Naive thymus-derived CD8-positive, alpha-beta T cell (primary cell): ENCODE results near the gene SFT2D3. TPM values are rescaled to one million over a fixed set of nuclear protein-coding genes. Genes with fewer than 3 reads are reported as not detected.
A peak's percentile ranks its signal among the peaks of the same experiment; 100 is the strongest.

Experiments used
- ATAC-seq, 2 donors: fragments of 150-1000 bp; cut with Tn5 transposase in 1 of 2; sonication (Bioruptor Pico), chemical (Tn5 transposase) in 1 of 2; 1 replicate in 1 of 2; 2 replicates in 1 of 2; pipeline ENCODE4 v1.10.0; 2021; ENCODE audit warnings: mild to moderate bottlenecking in 2 of 2, moderate library complexity in 2 of 2
- POLR2A ChIA-PET: fragments of 350-600 bp; sonication (Branson Sonifier 250); formaldehyde crosslinking; loops from one replicate; lab custom pipeline; 2021; ENCODE audit warnings: antibody characterized with exemption; lab: Charles Lee
- DNase-seq, 10 donors: peaks; one replicate each; pipeline versions ENCODE4 v3.0.0 to v3.0.0-alpha.2; 2020 to 2022
- H3K27ac Mint-ChIP-seq, 10 donors: one replicate each; pipeline ENCODE4 v1.8.0; 2020 to 2022; ENCODE audit warnings: mild to moderate bottlenecking in 10 of 10, mixed read lengths in 10 of 10, moderate library complexity in 4 of 10, inconsistent platforms in 1 of 10
- H3K27me3 Mint-ChIP-seq, 5 donors: one replicate each; pipeline ENCODE4 v1.8.0; 2021 to 2022; ENCODE audit warnings: mixed read lengths in 5 of 5
- H3K36me3 Mint-ChIP-seq, 3 donors: one replicate each; pipeline ENCODE4 v1.8.0; 2020 to 2022; ENCODE audit warnings: mixed read lengths in 3 of 3, mild to moderate bottlenecking in 2 of 3, inconsistent platforms in 1 of 3
- H3K4me1 Mint-ChIP-seq, 4 donors: one replicate each; pipeline ENCODE4 v1.8.0; 2021 to 2022; ENCODE audit warnings: mixed read lengths in 4 of 4
- H3K4me3 Mint-ChIP-seq, 10 donors: one replicate each; pipeline ENCODE4 v1.8.0; 2020 to 2022; ENCODE audit warnings: mild to moderate bottlenecking in 10 of 10, mixed read lengths in 10 of 10, moderate library complexity in 6 of 10, inconsistent platforms in 1 of 10
- H3K9me3 Mint-ChIP-seq, 9 donors: one replicate each; pipeline ENCODE4 v1.8.0; 2020 to 2022; ENCODE audit warnings: mixed read lengths in 9 of 9, mild to moderate bottlenecking in 3 of 9, inconsistent platforms in 1 of 9, moderate library complexity in 1 of 9
- polyA plus RNA-seq, 3 donors: library from polyadenylated mRNA; unstranded; fragments of 300-500 nt; fragmentation: Illumina TruSeq; gene quantifications; one replicate each; pipeline ENCODE4 v1.2.3, GENCODE V29; 2021
- total RNA-seq, 8 experiments: library from RNA in 2 of 8; stranded (reverse) in 2 of 8; gene quantifications; one replicate each; pipeline ENCODE4 v1.2.3 and lab custom pipeline; 2021 to 2026

SFT2D3 gene
- total and polyA plus RNA-seq, 5 experiments from 2014 or later: 1.7 to 16.9 (median 4.4) TPM

DNA sequence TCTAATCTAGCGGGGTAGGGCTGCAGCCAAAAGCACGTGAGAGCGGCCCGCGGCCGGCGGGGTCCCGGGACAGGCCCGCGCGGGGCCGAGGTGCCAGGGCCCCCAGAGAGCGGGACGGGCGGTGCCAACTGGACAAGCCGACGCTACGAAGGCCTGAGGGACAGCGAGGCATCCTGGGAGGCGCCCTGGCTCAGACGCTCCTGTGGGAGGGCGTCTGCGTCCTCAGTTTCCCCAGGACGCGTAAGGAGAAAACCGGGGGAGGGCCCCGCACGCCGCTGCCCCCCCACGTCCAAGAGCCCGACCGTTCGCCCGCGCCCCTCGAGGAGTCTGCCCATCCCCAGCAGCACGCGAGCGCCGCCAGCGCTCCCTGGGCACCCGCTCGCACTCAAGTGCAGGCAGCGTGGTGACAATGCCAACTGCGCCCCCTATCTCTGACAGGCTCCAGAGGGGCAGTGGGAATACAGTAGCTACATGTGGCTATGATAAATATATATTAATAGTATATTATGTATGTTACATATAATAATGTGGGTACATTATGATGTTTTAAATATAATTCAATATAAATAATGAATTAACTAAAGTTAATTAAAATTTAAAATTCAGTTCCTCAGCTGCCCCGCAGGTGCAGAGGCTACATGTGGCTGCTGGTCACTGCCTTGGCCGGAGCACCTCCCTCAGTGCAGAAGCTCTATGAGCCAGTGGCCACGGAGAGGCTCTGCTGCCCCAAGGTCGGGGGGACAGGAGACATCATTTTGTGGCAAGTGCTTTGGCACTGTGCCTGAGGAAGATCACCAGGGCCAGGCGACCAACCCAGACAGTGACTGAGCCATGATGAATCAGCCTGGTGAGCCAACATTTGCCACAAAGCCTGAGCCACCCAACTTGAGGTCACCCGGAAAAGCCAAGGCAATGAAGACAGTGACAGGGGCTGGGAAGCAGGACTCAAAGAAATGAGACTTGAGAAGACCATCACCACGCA lies 5.5 kb upstream of the SFT2D3 start:
- peaks cover 0 to 18% (median 17%) of the 10 kb centered on the region in 3 donors for H3K36me3 Mint-ChIP-seq
- H3K27ac Mint-ChIP-seq: no peak overlapping the region
- peaks cover 0 to 2% (median 0%) of the 10 kb centered on the region in 5 donors for H3K27me3 Mint-ChIP-seq
- peak; percentile 79 to 89 for ATAC-seq
- POLR2A ChIA-PET: no interaction called here
- peaks cover 5 to 19% (median 12%) of the 10 kb centered on the region in 9 donors for H3K9me3 Mint-ChIP-seq
- peak overlapping the region in 2 of 10 donors; percentile 4 to 40 for H3K4me3 Mint-ChIP-seq
- peaks cover 5 to 8% (median 8%) of the 10 kb centered on the region in 4 donors for H3K4me1 Mint-ChIP-seq
- DNase-seq: peak in 8 of 10 donors; percentile 36 to 65 (median 49)

GRCh38 chr2:127697482-127698180 lies 3.7 kb upstream of the SFT2D3 start:
- no peak for ATAC-seq
- Mint-ChIP-seq H3K4me3 (no peak overlapping the region), H3K27ac (peak overlapping the region in 1 of 10 donors; percentile 46)

GRCh38 chr2:127698553-127699355 lies 2.5 kb upstream of the SFT2D3 start:
- no peaks in the 10 kb centered on the region for H3K9me3 Mint-ChIP-seq
- ATAC-seq (no peak), DNase-seq (no peak)
- POLR2A ChIA-PET: interaction anchor here (0.6 kb wide), 1 partner anchor 311 kb away, joined by 3 read pairs; no protein-coding TSS in a partner anchor
- H3K4me3 Mint-ChIP-seq: peak overlapping the region in 4 of 10 donors; percentile 16 to 46 (median 37)
- H3K27ac Mint-ChIP-seq: peak overlapping the region in 5 of 10 donors; percentile 38 to 65 (median 63)
- peaks cover 0 to 2% (median 0%) of the 10 kb centered on the region in 5 donors for H3K27me3 Mint-ChIP-seq
- H3K36me3 Mint-ChIP-seq: peaks cover 0 to 9% (median 5%) of the 10 kb centered on the region in 3 donors
- peaks cover 10 to 30% (median 23%) of the 10 kb centered on the region in 4 donors for H3K4me1 Mint-ChIP-seq

More at GRCh38 chr2:127697482-127698180, 3.7 kb upstream of the SFT2D3 start:
- H3K27me3 Mint-ChIP-seq: peaks cover 0 to 2% (median 0%) of the 10 kb centered on the region in 5 donors
- POLR2A ChIA-PET: no interaction called here
- peaks cover 10 to 19% (median 15%) of the 10 kb centered on the region in 4 donors for H3K4me1 Mint-ChIP-seq
- peaks cover 0 to 9% (median 5%) of the 10 kb centered on the region in 3 donors for H3K36me3 Mint-ChIP-seq
- DNase-seq: no peak
- H3K9me3 Mint-ChIP-seq: peaks cover 0 to 1% (median 0%) of the 10 kb centered on the region in 9 donors

GRCh38 chr2:127700527-127701192 lies 637 bp upstream of the SFT2D3 start:
- POLR2A ChIA-PET: interaction anchor here (0.6 to 2.2 kb wide), 17 partner anchors 10 to 619 kb away, joined by 3 to 12 read pairs (median 4); partner anchors contain the start of genes IWS1, LIMS2, POLR2D and UGGT1
- H3K9me3 Mint-ChIP-seq: no peaks in the 10 kb centered on the region
- peak; percentile 2 to 16 for ATAC-seq
- peak overlapping the region; percentile 88 to 96 (median 92) for H3K4me3 Mint-ChIP-seq
- peaks cover 9 to 16% (median 10%) of the 10 kb centered on the region in 3 donors for H3K36me3 Mint-ChIP-seq
- peaks cover 20 to 50% (median 39%) of the 10 kb centered on the region in 4 donors for H3K4me1 Mint-ChIP-seq
- H3K27ac Mint-ChIP-seq: peak overlapping the region; percentile 97 to 99 (median 98)
- DNase-seq: peak in 4 of 10 donors; percentile 9 to 64 (median 16)
- H3K27me3 Mint-ChIP-seq: peaks cover 0 to 2% (median 0%) of the 10 kb centered on the region in 5 donors

DNA sequence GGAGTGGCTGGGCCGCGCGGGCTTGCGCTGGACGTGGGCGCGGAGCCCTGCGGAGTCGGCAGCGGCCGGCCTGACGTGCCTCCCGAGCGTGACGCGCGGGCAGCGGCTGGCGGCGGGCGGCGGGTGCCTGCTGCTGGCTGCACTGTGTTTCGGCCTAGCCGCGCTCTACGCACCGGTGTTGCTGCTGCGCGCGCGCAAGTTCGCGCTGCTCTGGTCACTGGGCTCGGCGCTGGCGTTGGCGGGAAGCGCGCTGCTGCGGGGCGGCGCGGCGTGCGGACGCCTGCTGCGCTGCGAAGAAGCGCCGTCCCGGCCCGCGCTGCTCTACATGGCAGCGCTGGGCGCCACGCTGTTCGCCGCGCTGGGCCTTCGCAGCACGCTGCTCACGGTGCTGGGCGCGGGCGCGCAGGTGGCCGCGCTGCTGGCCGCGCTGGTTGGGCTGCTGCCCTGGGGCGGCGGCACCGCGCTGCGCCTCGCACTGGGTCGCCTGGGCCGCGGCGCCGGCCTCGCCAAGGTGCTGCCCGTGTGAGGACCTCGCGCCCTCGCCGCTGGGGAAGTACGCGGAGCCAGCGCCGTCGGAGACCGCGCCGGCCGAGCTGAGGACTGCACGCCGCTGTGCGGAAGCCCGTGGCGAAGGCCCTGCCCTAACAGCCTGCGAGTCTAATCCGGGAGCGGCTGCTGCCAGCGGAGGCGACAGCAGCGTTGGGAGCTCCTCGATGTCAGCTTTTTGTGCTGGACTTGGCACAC lies 526 bp downstream of the SFT2D3 start:
- Mint-ChIP-seq H3K9me3 (no peaks in the 10 kb centered on the region), H3K4me1 (peaks cover 20 to 51% (median 41%) of the 10 kb centered on the region in 4 donors), H3K36me3 (peaks cover 10 to 27% (median 15%) of the 10 kb centered on the region in 3 donors), H3K27me3 (no peaks in the 10 kb centered on the region), H3K27ac (peak overlapping the region; percentile 93 to 99 (median 97)), H3K4me3 (peak overlapping the region; percentile 84 to 96 (median 91))
- DNase-seq (peak; percentile 70 to 86 (median 81)), ATAC-seq (peak; percentile 77 to 81)
- POLR2A ChIA-PET: interaction anchor here (0.6 to 2.2 kb wide), 31 partner anchors 9 to 620 kb away, joined by 3 to 13 read pairs (median 4); partner anchors contain the start of genes IWS1, POLR2D, SAP130 and UGGT1

GRCh38 chr2:127702395-127703009 lies 1.2 kb downstream of the SFT2D3 start:
- Mint-ChIP-seq H3K4me1 (peaks cover 20 to 51% (median 41%) of the 10 kb centered on the region in 4 donors), H3K36me3 (peaks cover 10 to 30% (median 15%) of the 10 kb centered on the region in 3 donors), H3K27ac (peak overlapping the region; percentile 71 to 96 (median 93)), H3K27me3 (no peaks in the 10 kb centered on the region), H3K4me3 (peak overlapping the region; percentile 81 to 94 (median 89)), H3K9me3 (no peaks in the 10 kb centered on the region)
- DNase-seq: no peak
- POLR2A ChIA-PET: interaction anchor here (0.6 to 2.2 kb wide), 22 partner anchors 8 to 618 kb away, joined by 3 to 13 read pairs (median 4); partner anchors contain the start of genes IWS1, POLR2D, SAP130 and WDR33
- ATAC-seq: no peak

- peak overlapping the region in 5 of 10 donors; percentile 32 to 81 (median 71) for H3K27ac Mint-ChIP-seq
- H3K9me3 Mint-ChIP-seq: no peaks in the 10 kb centered on the region
Observed at GRCh38 chr2:127703282-127703681, 2.0 kb downstream of the SFT2D3 start.

DNA sequence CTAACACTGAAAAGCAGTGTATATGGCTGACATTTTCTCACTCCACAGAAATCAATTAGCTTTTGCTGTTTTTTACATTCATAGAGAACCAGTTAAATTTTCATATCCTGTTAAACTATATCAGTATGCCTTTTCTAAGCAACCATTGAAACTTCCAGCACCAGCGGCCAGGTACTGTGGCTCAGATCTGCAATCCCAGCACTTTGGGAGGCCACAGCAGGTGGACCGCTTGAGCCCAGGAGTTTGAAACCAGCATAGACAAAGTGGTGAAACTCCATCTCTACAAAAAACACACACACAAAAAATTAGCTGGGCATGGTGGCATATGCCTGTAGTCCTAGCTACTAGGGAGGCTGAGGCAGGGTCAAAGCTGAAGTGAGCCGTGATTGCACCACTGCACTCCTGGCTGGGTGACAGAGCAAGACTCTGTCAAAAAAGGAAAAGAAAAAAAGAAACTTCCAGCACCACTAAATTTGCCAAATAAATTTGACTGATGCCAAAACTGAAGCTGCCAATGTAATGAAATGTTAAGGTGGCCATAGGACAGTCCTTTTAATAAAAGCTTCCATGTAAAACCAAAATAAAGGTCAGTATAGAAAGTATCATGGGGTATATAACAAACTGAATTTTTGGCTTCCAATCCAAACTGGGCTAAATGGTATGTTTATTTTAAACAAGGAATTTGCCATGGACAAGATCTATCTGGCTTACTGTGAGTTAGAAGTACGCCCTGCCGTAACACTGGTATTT lies 3.5 kb downstream of the SFT2D3 start:
- Mint-ChIP-seq H3K4me1 (peaks cover 20 to 51% (median 41%) of the 10 kb centered on the region in 4 donors), H3K27ac (peak overlapping the region in 5 of 10 donors; percentile 18 to 61 (median 37)), H3K4me3 (peak overlapping the region in 8 of 10 donors; percentile 11 to 50 (median 22)), H3K36me3 (peaks cover 10 to 52% (median 26%) of the 10 kb centered on the region in 3 donors), H3K27me3 (no peaks in the 10 kb centered on the region), H3K9me3 (no peaks in the 10 kb centered on the region)
- DNase-seq (no peak), ATAC-seq (no peak)
- POLR2A ChIA-PET: interaction anchor here (0.6 to 1.6 kb wide), 3 partner anchors 106 to 145 kb away, joined by 3 read pairs; partner anchors contain the start of gene WDR33

More at GRCh38 chr2:127703282-127703681, 2.0 kb downstream of the SFT2D3 start:
- Mint-ChIP-seq H3K36me3 (peaks cover 10 to 37% (median 19%) of the 10 kb centered on the region in 3 donors), H3K4me1 (peaks cover 20 to 51% (median 41%) of the 10 kb centered on the region in 4 donors), H3K27me3 (no peaks in the 10 kb centered on the region), H3K4me3 (peak overlapping the region in 7 of 10 donors; percentile 30 to 91 (median 63))
- DNase-seq (no peak), ATAC-seq (no peak)
- POLR2A ChIA-PET: interaction anchor here (1.6 kb wide), 1 partner anchor 108 kb away, joined by 3 read pairs; the partner anchor contains the start of gene WDR33

DNA sequence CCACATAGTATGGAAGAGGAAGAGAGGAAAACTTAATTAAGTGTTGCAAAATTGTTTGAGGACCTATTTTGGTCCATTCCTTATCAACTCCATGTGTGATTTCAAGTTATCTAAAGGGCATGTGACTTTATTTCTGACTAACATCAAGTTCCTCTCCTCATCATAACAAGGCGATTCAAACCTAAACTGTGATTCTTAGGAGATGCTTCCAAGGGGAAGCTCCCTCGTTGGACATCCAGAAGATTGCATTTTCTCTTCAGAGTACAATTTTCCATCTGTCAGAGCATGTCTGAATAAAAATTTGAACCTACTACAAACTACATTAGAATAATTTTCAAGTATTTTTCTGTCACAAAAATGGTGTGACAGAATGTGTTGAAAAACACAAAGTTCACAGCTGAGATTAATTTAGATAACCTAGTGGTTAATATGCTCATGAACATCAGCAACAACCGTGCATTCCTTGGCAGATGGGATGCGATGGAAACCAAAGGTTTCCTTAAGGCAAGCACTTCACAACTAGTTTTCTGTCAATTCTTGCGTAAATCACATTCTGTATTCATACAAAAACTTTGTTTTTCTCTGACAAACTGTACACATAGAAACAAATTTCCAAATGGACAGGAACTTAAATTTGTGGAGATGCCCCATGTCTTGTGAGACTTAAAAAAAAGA lies 4.2 kb downstream of the SFT2D3 start:
- Mint-ChIP-seq H3K36me3 (peaks cover 10 to 53% (median 26%) of the 10 kb centered on the region in 3 donors), H3K4me3 (peak overlapping the region in 4 of 10 donors; percentile 2 to 38 (median 16)), H3K27ac (peak overlapping the region in 2 of 10 donors; percentile 18 to 37), H3K27me3 (no peaks in the 10 kb centered on the region), H3K9me3 (no peaks in the 10 kb centered on the region), H3K4me1 (peaks cover 16 to 46% (median 36%) of the 10 kb centered on the region in 4 donors)
- POLR2A ChIA-PET: interaction anchor here (0.6 to 1.1 kb wide), 2 partner anchors 106 to 137 kb away, joined by 3 read pairs; partner anchors contain the start of gene WDR33
- ATAC-seq (no peak), DNase-seq (no peak)
